Measurements from ENCODE around the gene IL1B.

DNA sequence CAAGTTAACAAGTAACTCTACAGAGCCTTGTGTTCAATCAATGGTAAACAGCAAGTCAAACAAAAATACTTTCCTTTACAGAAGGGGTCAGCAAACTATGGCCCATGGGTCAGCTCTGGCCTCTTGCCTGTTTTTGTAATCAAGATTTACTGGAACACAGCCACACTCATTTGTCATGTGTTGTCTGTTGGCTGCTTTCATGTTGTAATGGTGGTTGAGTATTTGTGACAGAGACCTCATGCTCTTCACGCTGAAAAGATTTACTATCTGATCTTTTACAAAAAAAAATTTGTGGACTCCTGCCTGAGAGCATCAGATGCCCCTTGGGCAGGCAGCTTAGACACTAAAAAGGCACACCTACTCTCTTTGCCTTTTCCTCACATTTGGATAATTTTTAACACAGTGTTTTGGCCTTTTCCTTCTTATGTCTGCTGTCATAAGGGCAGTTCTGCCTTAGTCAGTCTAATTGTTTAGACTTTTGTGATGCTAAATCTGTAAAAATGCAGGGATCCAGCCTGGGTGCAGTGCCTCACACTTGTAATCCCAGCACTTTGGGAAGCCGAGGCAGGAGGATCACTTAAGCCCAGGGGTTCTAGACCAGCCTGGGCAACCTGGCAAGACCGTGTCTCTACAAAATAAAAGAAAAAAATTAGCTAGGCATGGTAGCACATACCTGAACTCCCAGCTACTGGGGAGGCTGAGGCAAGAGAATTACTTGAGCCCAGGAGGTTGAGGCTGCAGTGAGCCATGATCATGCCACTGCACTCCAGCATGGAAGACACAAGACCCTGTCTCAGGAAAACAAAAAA lies 18.3 kb downstream of the IL1B start:
- TF ChIP-seq, protein P1, sequence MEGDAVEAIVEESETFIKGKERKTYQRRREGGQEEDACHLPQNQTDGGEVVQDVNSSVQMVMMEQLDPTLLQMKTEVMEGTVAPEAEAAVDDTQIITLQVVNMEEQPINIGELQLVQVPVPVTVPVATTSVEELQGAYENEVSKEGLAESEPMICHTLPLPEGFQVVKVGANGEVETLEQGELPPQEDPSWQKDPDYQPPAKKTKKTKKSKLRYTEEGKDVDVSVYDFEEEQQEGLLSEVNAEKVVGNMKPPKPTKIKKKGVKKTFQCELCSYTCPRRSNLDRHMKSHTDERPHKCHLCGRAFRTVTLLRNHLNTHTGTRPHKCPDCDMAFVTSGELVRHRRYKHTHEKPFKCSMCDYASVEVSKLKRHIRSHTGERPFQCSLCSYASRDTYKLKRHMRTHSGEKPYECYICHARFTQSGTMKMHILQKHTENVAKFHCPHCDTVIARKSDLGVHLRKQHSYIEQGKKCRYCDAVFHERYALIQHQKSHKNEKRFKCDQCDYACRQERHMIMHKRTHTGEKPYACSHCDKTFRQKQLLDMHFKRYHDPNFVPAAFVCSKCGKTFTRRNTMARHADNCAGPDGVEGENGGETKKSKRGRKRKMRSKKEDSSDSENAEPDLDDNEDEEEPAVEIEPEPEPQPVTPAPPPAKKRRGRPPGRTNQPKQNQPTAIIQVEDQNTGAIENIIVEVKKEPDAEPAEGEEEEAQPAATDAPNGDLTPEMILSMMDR (IDR thresholded peaks at IDR 0.05): no peak
- TF ChIP-seq POLR2A (IDR thresholded peaks at IDR 0.05): no peak

Measured in uterus (tissue), 2 donors.